Hippocampal formation (tissue), 2 donors: ENCODE results near the gene STPG3.

Experiments
- DNase-seq, 2 donors: peaks; one replicate each; lab custom pipeline; 2025; lab: John Stamatoyannopoulos, UW

Gene STPG3

GRCh38 chr9:137251194-137251461, at the start of gene STPG3:
TSS of gene STPG3 (plus strand) at chr9:137251286. CDS start at chr9:137251287, 1 bp downstream.
- DNase-seq: no peak

DNA sequence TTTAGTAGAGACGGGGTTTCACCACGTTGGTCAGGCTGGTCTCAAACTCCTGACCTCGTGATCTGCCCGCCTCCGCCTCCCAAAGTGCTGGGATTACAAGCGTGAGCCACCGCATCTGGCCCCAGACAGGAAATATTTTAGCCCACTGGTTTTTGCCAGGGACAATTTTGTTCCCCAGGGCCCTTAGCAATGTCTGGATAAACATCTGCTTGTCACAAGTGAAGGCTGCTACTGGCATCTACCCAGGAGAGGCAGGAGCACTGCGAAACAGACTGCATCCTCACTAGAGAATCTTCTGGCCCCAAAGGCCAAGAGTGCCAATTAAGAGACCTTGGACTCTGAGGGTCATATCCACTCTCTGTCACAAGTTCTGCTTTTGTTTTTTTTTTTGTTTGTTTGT, 48.1 kb upstream of the STPG3 start:
- no peak for DNase-seq

- DNase-seq: no peak
Observed at GRCh38 chr9:137204731-137205125, 46.4 kb upstream of the STPG3 start.

DNA sequence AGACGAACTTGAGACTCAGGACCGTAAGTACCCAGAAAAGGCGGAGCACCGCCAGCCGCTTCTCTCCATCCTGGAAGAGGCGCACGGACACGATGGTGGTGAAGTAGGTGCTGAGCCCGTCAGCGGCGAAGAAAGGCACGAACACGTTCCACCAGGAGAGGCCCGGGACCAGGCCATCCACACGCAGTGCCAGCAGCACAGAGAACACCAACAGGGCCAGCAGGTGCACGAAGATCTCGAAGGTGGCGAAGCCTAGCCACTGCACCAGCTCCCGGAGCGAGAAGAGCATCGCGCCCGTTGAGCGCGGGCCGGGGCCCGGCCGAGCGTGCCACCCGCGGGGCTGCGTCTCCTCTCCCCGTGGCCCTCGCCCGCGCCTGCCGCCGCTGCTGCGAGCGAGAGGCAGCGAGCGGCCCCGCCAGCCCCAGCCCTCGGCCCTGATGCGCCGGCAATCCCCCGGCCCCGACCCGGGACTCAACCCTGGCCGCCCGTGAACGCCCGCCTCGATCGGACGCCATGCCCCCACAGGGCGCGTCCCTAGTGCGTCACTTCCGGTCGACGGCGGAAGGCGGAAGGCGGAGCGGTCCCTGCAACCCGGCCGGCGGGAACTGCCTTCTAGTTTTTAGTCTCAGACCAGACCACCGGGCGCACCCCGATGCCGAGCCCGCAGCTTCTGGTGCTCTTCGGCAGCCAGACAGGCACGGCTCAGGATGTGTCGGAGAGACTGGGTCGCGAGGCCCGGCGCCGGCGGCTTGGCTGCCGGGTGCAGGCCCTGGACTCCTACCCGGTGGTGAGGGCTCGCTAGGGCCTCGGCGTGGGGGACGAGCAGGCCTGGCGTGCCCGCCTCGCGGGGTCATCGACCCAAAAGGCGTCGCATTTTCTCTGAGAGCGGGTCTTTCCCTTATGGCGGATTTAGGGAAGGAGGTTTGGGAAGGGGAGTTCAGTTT, 45.7 kb upstream of the STPG3 start, which contains the start of the genes NDOR1 and TMEM203:
TSS of gene NDOR1 (plus strand) at position 575 of the 944 bp plus-strand sequence. CDS start at position 653, 78 bp downstream.
TSS of gene TMEM203 (minus strand) at position 523 of the 944 bp plus-strand sequence. CDS start at position 289, 234 bp downstream.
- peak; percentile 73 to 90 for DNase-seq

GRCh38 chr9:137206602-137207001, 44.5 kb upstream of the STPG3 start:
- no peak for DNase-seq

DNA sequence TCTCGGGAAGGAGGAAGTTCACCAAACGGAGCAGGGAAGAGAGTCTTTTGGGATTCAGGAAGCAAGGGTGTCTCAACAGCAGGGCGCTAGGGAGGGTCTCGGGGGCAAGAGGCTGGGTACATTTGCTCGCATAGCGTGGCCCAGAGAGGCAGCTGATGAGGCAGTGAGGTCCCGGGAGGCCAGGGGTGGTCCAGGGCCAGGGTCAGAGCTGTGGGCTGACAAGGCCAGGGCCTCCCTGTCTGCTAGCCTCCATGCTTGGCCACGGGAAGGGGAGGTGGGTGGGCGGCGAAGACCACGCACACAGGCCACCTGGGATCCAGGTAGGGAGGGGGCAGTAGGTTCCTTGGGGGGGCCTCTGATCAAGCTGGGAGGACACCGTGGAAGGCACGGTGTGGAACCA, 39.6 kb upstream of the STPG3 start:
- no peak for DNase-seq

DNA sequence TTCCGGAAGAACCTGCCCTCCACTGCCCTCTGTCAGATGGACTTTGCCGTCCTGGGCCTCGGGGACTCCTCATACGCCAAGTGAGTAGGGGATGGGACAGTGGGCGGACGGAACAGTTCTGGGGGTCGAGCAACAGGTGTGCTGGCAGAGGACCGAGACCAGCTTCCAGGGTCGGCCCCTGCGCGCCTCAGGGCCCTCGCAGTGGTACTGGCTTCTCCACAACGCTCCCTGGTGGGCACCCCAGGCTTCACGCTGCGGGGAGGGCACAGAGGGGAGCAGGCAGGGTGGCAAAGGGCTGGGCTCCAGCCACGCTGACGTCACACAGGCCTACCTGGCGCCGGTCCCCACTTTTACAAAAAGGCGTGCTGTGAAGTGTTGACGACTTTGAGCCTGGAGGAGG, 38.6 kb upstream of the STPG3 start:
- DNase-seq: no peak

- DNase-seq: no peak
Observed at GRCh38 chr9:137213160-137214060, 37.7 kb upstream of the STPG3 start.

GRCh38 chr9:137214620-137215019, 36.5 kb upstream of the STPG3 start:
- no peak for DNase-seq

DNA sequence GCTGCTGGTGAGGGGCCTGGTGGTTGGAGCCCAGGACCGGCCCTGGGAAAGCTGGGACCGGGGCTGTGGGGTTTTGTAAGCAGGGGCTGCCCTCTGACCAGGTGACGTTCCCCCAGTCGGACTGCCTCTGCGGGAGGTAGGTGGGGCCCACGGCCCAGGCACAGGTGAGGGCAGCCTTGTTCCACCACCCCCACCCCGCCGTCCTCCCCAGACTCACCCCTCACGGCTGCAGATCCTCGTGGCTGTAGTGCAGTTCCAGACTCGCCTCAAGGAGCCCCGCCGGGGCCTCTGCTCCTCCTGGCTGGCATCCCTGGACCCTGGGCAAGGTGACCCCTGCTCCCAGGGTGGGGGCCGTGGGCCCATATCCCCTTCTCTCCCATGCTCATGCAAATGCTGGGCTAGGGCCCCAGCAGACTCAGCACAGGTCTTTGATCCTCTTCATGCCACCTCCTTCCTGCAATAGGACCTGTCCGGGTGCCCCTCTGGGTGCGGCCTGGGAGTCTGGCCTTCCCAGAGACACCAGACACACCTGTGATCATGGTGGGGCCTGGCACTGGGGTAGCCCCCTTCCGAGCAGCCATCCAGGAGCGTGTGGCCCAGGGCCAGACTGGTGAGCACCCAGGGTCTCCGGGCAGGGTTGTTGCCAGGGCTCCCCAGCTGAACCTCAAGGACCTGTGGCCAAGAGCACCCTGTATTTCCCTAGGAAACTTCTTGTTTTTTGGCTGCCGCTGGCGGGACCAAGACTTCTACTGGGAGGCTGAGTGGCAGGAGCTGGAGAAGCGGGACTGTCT, 35.7 kb upstream of the STPG3 start:
- DNase-seq: no peak

DNA sequence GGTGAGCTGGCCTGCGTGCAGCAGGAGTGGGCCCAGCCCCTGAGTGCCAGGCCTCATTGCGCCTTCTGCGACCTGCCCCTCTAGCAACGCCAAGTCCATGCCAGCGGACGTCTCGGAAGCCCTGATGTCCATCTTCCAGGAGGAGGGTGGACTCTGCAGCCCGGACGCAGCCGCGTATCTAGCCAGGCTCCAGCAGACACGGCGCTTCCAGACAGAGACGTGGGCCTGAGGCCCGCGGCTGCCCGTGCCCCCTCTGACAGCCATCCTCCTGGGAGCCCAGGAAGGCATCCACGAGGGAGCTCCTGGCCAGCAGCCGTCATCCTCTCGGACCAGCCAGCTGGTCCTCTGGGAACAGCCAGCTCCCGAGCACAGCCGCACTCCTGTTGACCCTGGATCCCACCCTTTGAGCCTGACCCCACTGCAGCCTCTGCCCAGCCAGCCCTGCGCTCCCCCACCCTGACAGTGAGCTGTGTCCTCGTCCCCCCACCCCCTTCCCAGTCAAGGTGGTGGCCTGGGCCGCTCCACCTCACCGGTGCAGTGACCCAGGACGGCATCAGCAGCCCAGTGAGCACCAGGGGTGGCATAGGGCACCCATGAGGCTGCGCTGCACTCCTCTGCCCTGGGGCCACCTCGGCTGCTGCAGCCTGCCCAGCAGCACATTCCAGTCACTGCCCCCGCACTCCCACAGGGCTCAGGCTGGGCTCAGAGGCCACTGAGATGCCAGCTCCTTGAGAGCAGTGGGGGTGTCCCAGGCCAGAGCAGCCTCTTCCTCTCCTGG, 34.7 kb upstream of the STPG3 start:
- DNase-seq: no peak

- DNase-seq: no peak
Observed at GRCh38 chr9:137217276-137218211, 33.5 kb upstream of the STPG3 start.

- no peak for DNase-seq
Observed at GRCh38 chr9:137218212-137218753, 32.8 kb upstream of the STPG3 start.

DNA sequence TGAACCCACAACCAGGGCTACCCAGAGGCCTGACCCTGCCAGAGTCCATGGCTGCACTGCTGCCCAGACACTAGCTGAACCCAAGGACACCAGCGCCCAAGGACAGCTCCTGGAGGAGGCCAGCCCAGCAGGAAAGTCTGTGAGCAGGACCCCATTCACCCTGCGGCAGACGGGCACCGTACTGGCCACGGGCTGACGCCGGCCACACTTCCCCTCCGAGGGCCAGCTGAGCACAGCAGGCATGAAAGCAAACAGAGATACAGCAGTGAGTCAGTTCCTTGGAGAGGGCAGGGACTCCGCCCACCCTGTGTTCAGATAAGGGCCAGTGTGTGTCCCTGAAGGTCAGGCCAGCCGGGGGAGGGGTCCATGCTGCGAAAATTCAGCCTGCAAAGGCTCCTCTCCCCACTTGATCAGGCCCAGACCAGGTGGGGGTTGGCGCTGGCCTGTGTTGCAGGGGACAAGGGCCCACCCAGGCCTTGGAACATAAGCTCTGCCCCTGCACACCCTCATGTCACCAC, 32.3 kb upstream of the STPG3 start:
- no peak for DNase-seq

DNA sequence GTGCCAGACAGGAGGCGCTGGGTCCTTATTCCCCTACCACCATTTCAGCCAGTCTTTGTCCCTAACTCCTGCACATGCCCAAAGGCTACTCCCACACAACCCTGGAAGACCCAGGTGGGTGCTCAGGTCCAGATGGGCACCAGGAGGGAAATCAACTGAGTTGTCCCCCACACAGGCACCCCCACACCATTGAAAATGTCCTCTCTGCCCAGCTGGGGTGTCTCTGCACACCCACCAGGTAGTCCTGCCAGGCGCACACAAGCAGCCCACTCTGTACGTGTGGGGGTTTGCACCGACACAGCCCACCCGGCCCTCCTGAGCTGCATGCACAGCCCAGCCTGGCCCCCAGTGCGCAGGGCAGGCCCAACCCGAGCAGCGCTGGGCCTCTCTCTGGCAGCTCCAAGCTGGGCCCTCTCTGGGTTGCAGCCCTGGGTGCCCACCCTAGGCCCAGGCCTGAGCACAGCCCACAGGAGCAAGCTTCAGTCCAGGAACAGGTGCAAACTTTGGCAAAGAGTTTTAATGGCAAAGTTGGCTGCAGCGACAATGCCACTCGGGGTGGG, 31.2 kb upstream of the STPG3 start:
- no peak for DNase-seq

GRCh38 chr9:137220317-137221094, 30.6 kb upstream of the STPG3 start:
- DNase-seq: no peak

DNA sequence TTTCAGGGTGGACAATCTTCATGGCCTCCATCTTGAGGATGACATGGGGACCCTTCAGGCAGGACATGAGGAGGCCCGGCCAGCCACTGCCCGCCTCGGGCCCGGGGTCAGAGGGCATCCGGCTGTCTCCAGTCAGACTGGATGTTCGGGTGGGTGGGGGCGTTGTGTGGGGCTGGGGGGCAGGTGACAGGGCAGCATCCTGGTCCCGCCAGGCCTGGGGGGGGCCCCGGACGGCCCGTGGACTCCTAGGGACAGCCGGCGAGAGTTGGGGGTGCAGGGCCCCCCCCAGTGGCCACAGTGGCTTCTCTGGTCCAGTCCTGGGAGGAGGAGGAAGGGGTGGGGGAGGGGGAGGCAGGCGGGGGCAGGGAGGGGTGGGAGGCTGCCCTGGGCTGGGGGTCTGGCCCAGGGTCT, 30.0 kb upstream of the STPG3 start:
- DNase-seq: no peak

DNA sequence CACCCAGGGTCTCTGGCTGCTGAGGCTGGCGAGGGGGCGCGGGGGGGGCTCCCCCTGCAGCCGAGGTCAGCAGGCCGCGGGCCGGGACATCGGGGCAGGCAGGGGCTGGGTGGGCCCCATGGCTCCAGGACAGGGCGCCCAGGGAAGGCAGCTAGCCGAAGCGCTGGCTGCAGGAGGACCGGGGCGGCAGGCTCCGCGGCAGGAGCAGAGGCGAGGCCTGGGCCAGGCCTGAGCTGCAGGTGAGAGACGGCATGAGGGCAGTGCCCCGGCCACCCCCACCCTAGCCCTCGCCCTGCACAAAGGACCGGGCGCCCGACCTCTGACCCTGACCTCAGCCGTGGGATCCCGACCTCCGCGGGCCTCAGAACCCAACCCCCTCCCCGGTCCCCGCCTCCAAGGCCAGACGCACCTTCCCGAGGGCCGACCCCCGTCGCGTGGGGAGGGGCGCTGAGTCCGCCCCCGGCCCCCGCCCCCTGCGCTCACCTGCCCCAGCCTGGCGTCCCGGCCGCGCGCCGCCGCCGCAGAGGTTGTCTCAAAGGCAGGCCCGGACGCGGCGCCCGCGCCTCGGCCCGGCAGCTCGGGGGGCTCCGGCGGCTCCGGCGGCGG, 29.5 kb upstream of the STPG3 start:
- no peak for DNase-seq
